OCI-LY7 (cell line): ENCODE data around the gene CCDC92. TPM values are rescaled to one million over a fixed set of nuclear protein-coding genes. Genes with fewer than 3 reads are reported as not detected.

Experiments used
- BruUV-seq: library from RNA; stranded (reverse); fragments of 400-500 nt; replicated peaks from 2 replicates; lab custom pipeline; 2021; lab: Mats Ljungman, UMichigan
- CTCF ChIA-PET: fragments of 300-600 bp; sonication (Branson Sonifier 250); formaldehyde crosslinking; loops from one replicate; lab custom pipeline; 2022; ENCODE audit warnings: antibody characterized with exemption; ENCODE audit not compliant: unreplicated experiment; lab: Charles Lee
- POLR2A ChIA-PET: fragments of 300-600 bp; sonication (Branson Sonifier 250); formaldehyde crosslinking; loops from one replicate; lab custom pipeline; 2022; ENCODE audit warnings: antibody characterized with exemption; lab: Charles Lee
- DNase-seq: peaks from one replicate; pipeline ENCODE4 v3.0.0-alpha.2; 2015; ENCODE audit warnings: low spot score
- H2AFZ ChIP-seq: fragments of 200-600 bp; sonication (generic), shearing (Covaris generic); 2 replicates; pipeline ENCODE4 v1.6.1; 2014; ENCODE audit warnings: mild to moderate bottlenecking, antibody characterized with exemption, low read length, moderate library complexity
- H3K27ac ChIP-seq: fragments of 200-600 bp; sonication (generic); 2 replicates; pipeline ENCODE4 v1.5.1; 2014; ENCODE audit warnings: mixed run types, low read depth, mild to moderate bottlenecking, moderate library complexity, low read length, inconsistent platforms; ENCODE audit not compliant: poor library complexity, severe bottlenecking
- H3K36me3 ChIP-seq: fragments of 200-600 bp; sonication (generic); 2 replicates; pipeline ENCODE4 v1.6.1; 2014; ENCODE audit warnings: mild to moderate bottlenecking, antibody characterized with exemption, low read length, moderate library complexity, mixed read lengths; ENCODE audit not compliant: insufficient read depth
- H3K4me1 ChIP-seq: fragments of 200-600 bp; sonication (generic); 2 replicates; pipeline ENCODE4 v1.5.1; 2014; ENCODE audit warnings: mild to moderate bottlenecking, low read length; ENCODE audit not compliant: insufficient read depth, poor library complexity, severe bottlenecking
- H3K4me2 ChIP-seq: fragments of 200-600 bp; sonication (generic); 2 replicates; pipeline ENCODE4 v1.6.1; 2014; ENCODE audit warnings: mild to moderate bottlenecking, low read length
- H3K4me3 ChIP-seq: fragments of 200-600 bp; sonication (generic); 2 replicates; pipeline ENCODE4 v1.5.1; 2014; ENCODE audit warnings: mild to moderate bottlenecking, low read depth, low read length; ENCODE audit not compliant: poor library complexity, severe bottlenecking
- H3K79me2 ChIP-seq: fragments of 200-600 bp; sonication (generic); 2 replicates; pipeline ENCODE4 v1.6.1; 2016; ENCODE audit warnings: low read depth, mild to moderate bottlenecking, low read length, moderate library complexity, mixed read lengths; ENCODE audit not compliant: insufficient read depth
- H3K9me2 ChIP-seq: fragments of 200-600 bp; sonication (generic); 2 replicates; pipeline ENCODE4 v1.6.1; 2016; ENCODE audit warnings: mild to moderate bottlenecking, low read length, mixed read lengths; ENCODE audit not compliant: insufficient read depth
- H3K9me3 ChIP-seq: fragments of 200-600 bp; sonication (generic); 2 replicates; pipeline ENCODE4 v1.6.1; 2014; ENCODE audit warnings: mild to moderate bottlenecking, mixed run types, low read length, mixed read lengths
- H4K20me1 ChIP-seq: fragments of 200-600 bp; sonication (generic); 2 replicates; pipeline ENCODE4 v1.6.1; 2014; ENCODE audit warnings: mild to moderate bottlenecking, antibody characterized with exemption, low read length, moderate library complexity, mixed read lengths; ENCODE audit not compliant: insufficient read depth
- CTCF ChIP-seq: fragments of 200-600 bp; sonication (generic); conservative IDR thresholded peaks from 2 replicates; pipeline ENCODE4 v1.5.1; 2014; ENCODE audit warnings: mild to moderate bottlenecking, antibody characterized with exemption, low read length, moderate library complexity, mixed read lengths
- EZH2phosphoT487 ChIP-seq: fragments of 200-600 bp; sonication (generic); IDR thresholded peaks from 2 replicates; pipeline ENCODE4 v1.6.1; 2018; ENCODE audit warnings: low read depth, borderline replicate concordance, mild to moderate bottlenecking, mixed run types, antibody characterized with exemption, low read length, moderate library complexity, mixed read lengths
- intact Hi-C: fragments of 100-400 bp; cut with micrococcal nuclease; formaldehyde crosslinking; loops from one replicate; pipeline ENCODE4 v1.10.0; 2022; ENCODE audit not compliant: unreplicated experiment
- total RNA-seq, 2 experiments: library from RNA; depleted of rRNA in 1 of 2; stranded (reverse); fragments of >200 nt in 1 of 2; shearing (Covaris generic) in 1 of 2; gene quantifications; 2 replicates each; pipeline ENCODE4 v1.2.3, GENCODE V29; 2014 to 2022

CCDC92 gene
- total RNA-seq, 2 experiments from 2014 or later, result 3.1 to 12.3 TPM

- Histone ChIP-seq H2AFZ (no peak overlapping the region), H3K4me2 (no peak overlapping the region), H3K4me1 (peaks cover 10% of the 10 kb centered on the region), H3K36me3 (peaks cover 43% of the 10 kb centered on the region; the same call in 1 of the 2 replicates), H3K79me2 (no peaks in the 10 kb centered on the region), H4K20me1 (no peaks in the 10 kb centered on the region), H3K4me3 (no peak overlapping the region), H3K9me3 (no peaks in the 10 kb centered on the region), H3K27ac (peak overlapping the region; percentile 23), H3K9me2 (no peaks in the 10 kb centered on the region)
- intact Hi-C loops, result no loop called here
- ChIA-PET CTCF (no interaction called here), POLR2A (interaction anchor here (0.9 kb wide), 1 partner anchor 32 kb away, joined by 3 read pairs; no protein-coding TSS in a partner anchor)
- DNase-seq, result no peak
- TF ChIP-seq CTCF (no peak), EZH2phosphoT487 (no peak)
- no TSS peak for BruUV-seq
Observed at GRCh38 chr12:124006846-124007713, 34.4 kb upstream of the CCDC92 start.

- intact Hi-C loops, result no loop called here
- peak overlapping the region; percentile 24; the same call in 1 of the 2 replicates for H3K4me2 ChIP-seq
- ChIA-PET POLR2A (interaction anchor here (0.7 to 1.1 kb wide), 3 partner anchors 10 to 347 kb away, joined by 3 to 4 read pairs (median 3); no protein-coding TSS in a partner anchor), CTCF (no interaction called here)
- no peak overlapping the region for H3K4me3 ChIP-seq
- H4K20me1 ChIP-seq, result no peaks in the 10 kb centered on the region
- H3K36me3 ChIP-seq, result peaks cover 42% of the 10 kb centered on the region; the same call in 1 of the 2 replicates
- no peaks in the 10 kb centered on the region for H3K9me2 ChIP-seq
- H3K4me1 ChIP-seq, result peaks cover 10% of the 10 kb centered on the region
- H3K9me3 ChIP-seq, result no peaks in the 10 kb centered on the region
- H3K79me2 ChIP-seq, result no peaks in the 10 kb centered on the region
- peak; percentile 40 for DNase-seq
- BruUV-seq, result no TSS peak
- H3K27ac ChIP-seq, result peak overlapping the region; percentile 23
- H2AFZ ChIP-seq, result no peak overlapping the region
- TF ChIP-seq EZH2phosphoT487 (no peak), CTCF (no peak)
Observed at GRCh38 chr12:124006085-124006845, 33.6 kb upstream of the CCDC92 start.
